GM12892 (cell line): Measurements from ENCODE around the gene SLC22A6. TPM values are rescaled to one million over a fixed set of nuclear protein-coding genes. Genes with fewer than 3 reads are reported as not detected.
A peak's percentile ranks its signal among the peaks of the same experiment; 100 is the strongest.

ENCODE experiments used
- DNase-seq: peaks from one replicate; pipeline ENCODE4 v3.0.0; 2011; ENCODE audit not compliant: insufficient read length
- FAIRE-seq: peaks from 2 replicates; lab custom pipeline; 2011; peaks lifted over from hg19 to GRCh38; lab: Jason Lieb, UNC
- POLR2A ChIP-seq: IDR thresholded peaks from 2 replicates; pipeline ENCODE4 v1.6.1; 2011; ENCODE audit warnings: low read depth, low read length, control low read depth
- POLR2AphosphoS5 ChIP-seq: IDR thresholded peaks from 2 replicates; pipeline ENCODE4 v1.6.1; 2011; ENCODE audit warnings: low read depth, low read length, control low read depth
- TAF1 ChIP-seq: IDR thresholded peaks from 2 replicates; pipeline ENCODE4 v1.6.1; 2011; ENCODE audit warnings: low read depth, mild to moderate bottlenecking, control low read depth, low read length, borderline replicate concordance
- polyA plus RNA-seq: library from polyadenylated mRNA; unstranded; fragments of >200 nt; gene quantifications from one replicate; pipeline ENCODE4 v1.2.1, GENCODE V29; 2012; ENCODE audit warnings: missing spikeins, inconsistent platforms; ENCODE audit not compliant: missing spikeins

The SLC22A6 gene, protein sequence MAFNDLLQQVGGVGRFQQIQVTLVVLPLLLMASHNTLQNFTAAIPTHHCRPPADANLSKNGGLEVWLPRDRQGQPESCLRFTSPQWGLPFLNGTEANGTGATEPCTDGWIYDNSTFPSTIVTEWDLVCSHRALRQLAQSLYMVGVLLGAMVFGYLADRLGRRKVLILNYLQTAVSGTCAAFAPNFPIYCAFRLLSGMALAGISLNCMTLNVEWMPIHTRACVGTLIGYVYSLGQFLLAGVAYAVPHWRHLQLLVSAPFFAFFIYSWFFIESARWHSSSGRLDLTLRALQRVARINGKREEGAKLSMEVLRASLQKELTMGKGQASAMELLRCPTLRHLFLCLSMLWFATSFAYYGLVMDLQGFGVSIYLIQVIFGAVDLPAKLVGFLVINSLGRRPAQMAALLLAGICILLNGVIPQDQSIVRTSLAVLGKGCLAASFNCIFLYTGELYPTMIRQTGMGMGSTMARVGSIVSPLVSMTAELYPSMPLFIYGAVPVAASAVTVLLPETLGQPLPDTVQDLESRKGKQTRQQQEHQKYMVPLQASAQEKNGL
- polyA plus RNA-seq: not detected

DNA sequence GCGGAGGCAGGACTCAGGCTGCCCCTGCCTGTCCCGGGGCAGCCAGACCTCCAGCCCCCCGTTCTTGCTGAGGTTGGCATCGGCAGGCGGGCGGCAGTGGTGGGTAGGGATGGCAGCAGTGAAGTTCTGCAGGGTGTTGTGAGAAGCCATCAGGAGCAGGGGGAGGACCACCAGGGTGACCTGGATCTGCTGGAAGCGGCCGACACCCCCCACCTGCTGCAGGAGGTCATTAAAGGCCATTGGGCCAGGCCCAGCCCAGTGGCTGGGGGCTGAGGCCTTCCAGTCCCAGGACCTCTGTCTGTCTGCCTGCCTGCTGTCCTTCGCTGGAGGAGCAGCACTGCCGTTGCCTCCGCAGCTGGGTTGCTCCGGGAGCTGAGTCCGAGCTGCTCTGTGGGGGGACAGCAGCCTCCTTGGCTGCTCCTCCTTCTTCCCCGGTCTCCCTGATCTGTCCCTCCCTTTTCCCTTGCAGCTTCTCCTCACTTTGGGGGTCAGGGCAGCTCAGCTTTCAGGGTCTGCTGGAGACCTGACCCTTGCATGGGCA lies at the start of gene SLC22A6:
Gene SLC22A6 (minus strand): TSS at position 517 of the 541 bp plus-strand sequence. CDS start 277 bp downstream, at position 240.
- no peak for DNase-seq

DNA sequence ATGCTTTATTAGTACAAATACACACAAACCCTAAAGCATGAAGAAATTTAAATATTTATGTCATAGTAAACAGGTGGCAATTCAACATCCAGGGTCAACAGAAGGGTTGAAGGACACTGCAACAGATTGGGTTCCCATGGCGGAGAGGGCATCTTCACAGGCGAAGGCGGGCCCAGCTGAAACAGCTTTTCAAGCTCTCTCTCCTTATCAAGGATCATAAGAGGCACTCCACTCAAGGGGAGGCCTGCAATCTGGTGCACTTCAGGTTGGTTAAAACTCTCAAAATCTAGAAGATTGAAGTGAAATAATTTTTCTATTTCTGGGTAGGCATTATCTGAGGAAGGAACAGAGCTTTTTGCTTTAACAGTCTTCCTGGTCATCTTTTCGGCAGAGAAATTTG lies 47.7 kb upstream of the SLC22A6 start:
- FAIRE-seq (no peak), DNase-seq (no peak)
- TF ChIP-seq POLR2A (no peak), TAF1 (no peak), POLR2AphosphoS5 (no peak)

More for the DNA sequence above, at the start of gene SLC22A6:
- FAIRE-seq: no peak
- no peak for TF ChIP-seq POLR2AphosphoS5
- TF ChIP-seq TAF1: no peak
- no peak for TF ChIP-seq POLR2A

DNA sequence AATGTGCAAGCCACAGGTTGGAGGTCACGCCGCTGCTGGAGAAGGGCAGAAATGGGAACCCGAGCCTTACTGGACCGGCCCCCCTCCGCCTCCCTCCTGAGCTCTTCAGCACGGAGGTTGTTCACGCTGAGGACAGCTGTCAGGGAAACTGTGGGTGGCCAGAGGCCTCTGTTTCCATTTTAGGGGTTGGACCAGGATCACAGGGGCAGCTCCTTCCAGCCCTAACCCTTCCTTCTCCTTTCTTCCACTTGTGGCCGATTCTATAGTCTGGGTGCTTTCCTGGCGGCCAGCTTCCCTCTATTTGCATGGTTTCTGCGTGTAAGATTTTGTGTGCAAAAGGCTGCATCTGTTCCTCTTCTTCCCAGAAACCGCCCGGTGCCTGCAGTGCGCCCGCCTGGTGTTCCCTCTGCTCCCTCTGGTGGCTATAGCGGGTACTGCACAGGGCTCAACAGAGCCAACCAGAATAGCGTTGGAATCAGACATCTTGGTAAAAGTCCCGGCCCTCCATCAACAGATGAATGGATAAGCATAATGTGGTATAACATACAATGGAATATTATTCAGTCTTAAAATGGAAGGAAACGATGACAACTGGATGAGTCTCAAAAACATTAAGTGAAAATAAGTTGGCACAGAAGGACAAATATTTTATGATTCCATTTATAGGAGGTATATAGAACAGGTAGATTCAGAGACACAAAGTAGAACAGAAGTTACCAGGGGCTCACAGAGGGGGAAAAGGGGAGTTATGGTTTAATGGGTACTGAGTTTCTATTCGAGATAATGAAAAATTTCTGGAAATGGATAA lies 39.3 kb upstream of the SLC22A6 start:
- FAIRE-seq: peak; percentile 94
- peak; percentile 68 for DNase-seq
- TF ChIP-seq POLR2AphosphoS5 (no peak), TAF1 (no peak), POLR2A (no peak)

DNA sequence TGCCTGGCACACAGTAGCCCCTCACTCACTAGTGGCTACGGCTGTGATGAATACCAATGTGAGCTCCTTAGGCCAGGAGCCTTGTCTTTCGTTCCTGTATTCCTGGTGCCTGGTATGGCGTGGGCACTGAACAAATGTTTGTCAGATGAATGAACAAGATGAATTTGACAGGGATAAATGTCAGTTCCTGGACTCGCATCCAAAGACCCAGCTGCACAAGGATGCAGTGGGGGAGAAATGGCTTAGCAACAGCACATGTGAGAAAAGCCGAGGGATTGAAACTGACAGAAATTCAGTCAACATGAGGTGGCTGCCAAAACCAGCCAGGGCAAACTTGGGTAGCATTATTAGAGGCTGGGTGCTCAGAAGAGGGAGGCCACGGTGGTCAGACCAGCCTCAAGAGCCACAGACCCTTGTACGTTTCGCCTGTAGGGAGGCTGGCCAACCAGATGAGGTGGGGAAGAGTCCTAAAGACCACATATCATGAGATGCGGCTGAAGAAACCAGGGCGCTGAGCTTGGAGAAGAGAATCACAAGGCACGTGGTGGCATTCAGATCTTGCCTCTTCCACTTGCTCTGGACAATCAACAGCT lies 38.6 kb upstream of the SLC22A6 start:
- TF ChIP-seq TAF1 (no peak), POLR2AphosphoS5 (no peak), POLR2A (no peak)
- DNase-seq (no peak), FAIRE-seq (no peak)

DNA sequence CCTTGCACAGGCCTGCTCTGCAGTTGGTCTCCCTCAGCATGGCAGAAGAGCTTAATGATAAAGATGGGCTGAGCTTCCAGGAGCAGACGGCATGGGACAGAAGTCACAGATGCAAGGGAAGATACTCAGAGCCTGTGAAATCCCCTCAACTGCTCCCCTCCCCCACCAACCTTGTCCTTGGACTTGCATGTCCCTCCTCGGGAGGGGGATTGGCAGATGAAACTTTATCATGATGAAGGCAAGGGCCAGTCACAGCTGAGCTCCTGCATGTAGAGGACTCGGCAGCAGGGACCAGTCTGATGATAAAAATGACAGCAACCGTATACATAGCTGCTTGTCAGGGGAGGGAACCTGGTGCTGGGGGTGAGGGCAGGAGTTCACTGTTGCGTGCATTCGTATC lies 37.7 kb upstream of the SLC22A6 start:
- no peak for TF ChIP-seq TAF1
- no peak for TF ChIP-seq POLR2A
- no peak for TF ChIP-seq POLR2AphosphoS5
- FAIRE-seq (no peak), DNase-seq (no peak)

DNA sequence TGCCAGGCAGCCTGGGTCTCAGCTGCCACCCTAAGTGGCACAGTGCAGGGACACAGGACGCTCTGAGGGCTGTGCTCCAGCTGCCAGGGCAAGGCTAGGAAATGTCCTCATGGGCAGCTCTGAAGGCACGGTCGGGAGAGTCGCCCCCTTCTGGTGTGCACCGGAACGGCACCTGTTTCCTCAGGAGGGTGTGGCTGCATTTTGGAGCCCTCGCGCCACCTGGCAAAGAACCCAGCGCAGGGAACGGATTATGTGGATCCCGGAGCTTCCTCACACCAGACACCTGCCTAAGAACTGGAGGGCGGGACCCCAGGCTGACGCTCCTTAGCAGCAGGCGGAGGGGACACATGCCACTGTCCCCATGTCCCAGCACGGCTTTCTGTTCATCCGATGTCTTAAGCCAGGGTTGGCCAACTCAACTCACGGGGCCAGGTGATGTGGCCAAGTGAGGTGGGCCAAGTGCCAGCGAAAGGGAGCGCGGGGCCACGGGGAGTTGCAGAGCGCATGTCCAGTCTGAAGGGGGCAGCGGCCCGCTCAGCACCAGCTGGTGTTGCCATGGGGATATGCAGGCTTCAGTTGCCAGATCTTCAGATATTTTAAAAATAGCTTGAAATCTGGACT lies 36.0 kb upstream of the SLC22A6 start:
- no peak for TF ChIP-seq POLR2A
- no peak for TF ChIP-seq POLR2AphosphoS5
- TF ChIP-seq TAF1: no peak
- FAIRE-seq (peak; percentile 61), DNase-seq (no peak)

DNA sequence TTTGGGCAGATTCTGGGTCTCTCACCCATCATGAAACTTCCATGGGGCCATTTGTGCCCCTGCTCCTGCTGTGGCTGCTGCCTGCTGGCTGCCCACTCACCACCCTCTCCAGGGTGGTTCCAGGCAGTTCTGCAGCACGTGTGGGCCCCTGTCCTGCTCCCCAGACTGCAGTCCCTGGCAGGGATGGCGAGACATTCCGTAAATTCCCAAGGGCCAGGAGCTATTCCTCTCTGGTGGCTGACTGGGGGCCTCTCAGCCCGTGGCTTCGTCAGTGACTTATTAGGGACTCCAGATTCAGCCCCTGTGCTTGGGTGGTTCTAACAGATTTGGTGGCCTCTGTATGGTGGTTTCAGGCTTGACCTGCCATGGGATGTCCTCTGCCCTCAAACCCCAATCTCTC lies 34.7 kb upstream of the SLC22A6 start:
- FAIRE-seq: no peak
- no peak for DNase-seq
- TF ChIP-seq TAF1: no peak
- no peak for TF ChIP-seq POLR2A
- TF ChIP-seq POLR2AphosphoS5: no peak

DNA sequence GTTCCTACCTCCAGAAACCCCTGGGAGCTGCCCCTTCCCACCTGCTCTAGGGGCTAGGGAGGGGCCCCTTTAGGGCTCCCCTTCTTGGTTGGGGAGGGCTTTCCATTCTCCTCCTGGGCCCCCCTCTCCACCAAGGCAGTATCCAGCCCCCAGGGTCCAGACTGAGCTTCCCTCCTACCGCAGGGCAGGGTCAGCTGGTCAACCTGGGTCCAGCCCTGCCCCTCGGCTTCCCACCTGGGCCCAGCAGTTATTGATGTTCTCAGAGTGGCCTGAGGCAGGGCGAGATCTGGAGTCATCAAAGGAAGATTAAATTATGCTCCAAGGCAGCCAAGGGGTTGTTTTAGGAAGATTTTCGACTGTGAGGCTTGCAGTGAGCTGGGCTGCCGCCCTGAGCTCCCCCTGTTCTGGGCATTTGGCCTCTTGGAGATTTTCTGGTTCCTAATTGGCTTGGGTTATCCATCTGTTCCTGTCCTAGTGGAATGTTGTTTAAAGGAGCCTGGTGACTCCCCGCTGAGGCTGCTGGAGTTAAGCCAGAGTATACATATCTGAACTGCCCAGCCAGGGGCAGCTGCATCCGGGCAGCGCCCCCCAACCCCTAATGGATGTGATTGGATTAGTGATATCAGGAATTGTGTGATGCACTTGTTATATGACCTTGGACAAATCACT lies 32.7 kb upstream of the SLC22A6 start:
- no peak for DNase-seq
- no peak for FAIRE-seq

DNA sequence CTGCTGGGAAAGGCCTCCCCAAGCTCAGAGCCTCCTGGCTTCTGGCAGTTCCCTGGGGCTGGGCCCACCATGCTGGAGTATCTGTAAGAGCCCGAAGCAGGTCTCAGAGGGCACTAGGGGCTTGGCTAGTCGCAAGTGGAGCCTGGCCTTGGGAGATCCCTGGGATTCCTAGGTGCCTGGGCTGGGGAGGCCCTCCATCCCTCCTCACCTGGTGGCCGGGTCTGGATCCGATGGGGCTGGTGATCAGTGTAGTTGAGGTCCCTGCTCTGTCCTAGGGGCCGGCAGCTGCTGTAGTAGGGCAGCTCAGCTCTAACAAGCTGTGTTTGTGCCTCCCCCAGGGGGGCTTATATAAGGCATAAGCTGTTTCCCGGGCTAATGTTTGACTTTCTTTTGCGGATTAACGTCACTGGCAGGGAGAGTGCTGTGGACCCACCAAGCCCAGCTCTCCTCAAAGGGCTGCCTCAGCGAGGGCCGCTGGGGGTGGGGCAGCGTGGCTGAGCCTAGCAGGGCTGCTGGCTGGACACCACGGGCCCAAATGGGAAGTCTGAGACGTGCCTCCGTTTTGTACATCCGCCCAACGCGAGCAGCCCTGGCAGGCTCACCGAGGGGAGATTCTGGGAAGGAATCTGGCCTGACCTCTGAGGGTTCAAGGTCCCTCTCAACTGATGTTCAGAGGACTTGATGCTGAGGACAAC lies 30.9 kb upstream of the SLC22A6 start, which contains the start of gene SLC22A8:
Gene SLC22A8 (minus strand): TSS at position 321 of the 695 bp plus-strand sequence. CDS start 883 bp downstream, outside the sequence.
- TF ChIP-seq POLR2A (no peak), TAF1 (no peak), POLR2AphosphoS5 (no peak)
- DNase-seq (no peak), FAIRE-seq (no peak)

More for the DNA sequence above, 32.7 kb upstream of the SLC22A6 start:
- TF ChIP-seq TAF1 (no peak), POLR2AphosphoS5 (no peak), POLR2A (no peak)

DNA sequence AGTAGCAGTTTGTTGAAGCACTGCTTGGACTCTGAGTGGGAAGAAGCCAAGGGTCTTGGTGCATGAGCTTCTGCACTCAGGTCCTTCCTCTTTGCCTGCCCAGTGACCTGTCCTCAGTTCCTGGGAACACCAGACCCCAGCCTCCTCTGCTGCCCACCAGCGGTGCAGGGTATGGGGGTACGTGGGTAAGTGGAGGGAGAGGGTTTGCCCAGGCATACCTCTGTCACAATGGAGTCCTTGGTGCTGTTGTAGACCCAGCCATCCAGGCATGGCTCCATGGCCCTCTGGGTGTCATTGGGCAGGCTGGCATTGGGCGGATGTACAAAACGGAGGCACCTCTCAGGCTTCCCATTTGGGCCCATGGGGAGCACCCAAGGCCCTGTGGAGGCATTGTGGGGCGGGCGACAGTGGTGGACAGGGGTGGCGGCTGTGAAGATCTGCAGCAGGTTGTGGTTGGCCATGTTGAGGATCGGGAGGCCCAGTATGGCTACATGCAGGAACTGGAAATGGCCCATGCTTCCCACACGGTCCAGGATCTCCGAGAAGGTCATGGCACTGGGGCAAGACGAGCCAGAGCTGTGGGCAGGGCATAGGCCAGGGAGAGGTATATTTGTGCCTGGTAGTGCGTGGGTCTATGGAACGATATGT lies 29.8 kb upstream of the SLC22A6 start:
- no peak for DNase-seq
- TF ChIP-seq TAF1: no peak
- TF ChIP-seq POLR2A: no peak
- no peak for TF ChIP-seq POLR2AphosphoS5
- no peak for FAIRE-seq
